Endothelial cell of umbilical vein (primary cell): Measurements from ENCODE around the gene MRFAP1. TPM values are rescaled to one million over a fixed set of nuclear protein-coding genes. Genes with fewer than 3 reads are reported as not detected.

Source experiments
- BruUV-seq: library from RNA; stranded (reverse); fragments of 400-500 nt; replicated peaks from 2 replicates; lab custom pipeline; 2021; lab: Mats Ljungman, UMichigan
- CTCF ChIA-PET: fragments of 300-600, 350-600 bp; sonication (Branson Sonifier 250); formaldehyde crosslinking; loops from one replicate; lab custom pipeline; 2021; ENCODE audit warnings: antibody characterized with exemption, inconsistent platforms; lab: Charles Lee
- POLR2A ChIA-PET: fragments of 300-600, 350-600 bp; sonication (Branson Sonifier 250); formaldehyde crosslinking; loops from one replicate; lab custom pipeline; 2021; ENCODE audit warnings: antibody characterized with exemption, inconsistent platforms; lab: Charles Lee
- DNase-seq: peaks from one replicate; pipeline ENCODE4 v3.0.0-alpha.2; 2011; ENCODE audit warnings: low read depth, low spot score
- FAIRE-seq: peaks from 2 replicates; lab custom pipeline; 2011; peaks lifted over from hg19 to GRCh38; lab: Jason Lieb, UNC
- H2AFZ ChIP-seq: 2 replicates; pipeline ENCODE4 v1.6.0; 2012; ENCODE audit warnings: low read depth, low read length, control low read depth, inconsistent platforms
- H3K27ac ChIP-seq: 2 replicates; pipeline ENCODE4 v1.5.1; 2011; ENCODE audit warnings: low read depth, mild to moderate bottlenecking, control low read depth, low read length, moderate library complexity; ENCODE audit not compliant: insufficient read depth
- H3K27me3 ChIP-seq, 2 experiments: 2 replicates each; pipeline versions ENCODE4 v1.6.0 to v1.6.1; 2011; ENCODE audit warnings: low read length in 2 of 2, mixed read lengths in 1 of 2; ENCODE audit not compliant: control insufficient read depth in 2 of 2, insufficient read depth in 2 of 2
- H3K36me3 ChIP-seq, 2 experiments: 2 replicates in 1 of 2; 3 replicates in 1 of 2; pipeline ENCODE4 v1.5.1; 2011; ENCODE audit warnings: low read length in 2 of 2, mild to moderate bottlenecking in 1 of 2, moderate library complexity in 1 of 2; ENCODE audit not compliant: control insufficient read depth in 2 of 2, insufficient read depth in 2 of 2; ENCODE audit errors: extremely low read depth in 1 of 2
- H3K4me1 ChIP-seq: 3 replicates; pipeline ENCODE4 v1.5.1; 2011; ENCODE audit warnings: mild to moderate bottlenecking, low read length; ENCODE audit not compliant: control insufficient read depth, insufficient read depth; ENCODE audit errors: extremely low read depth
- H3K4me2 ChIP-seq: 2 replicates; pipeline ENCODE4 v1.6.1; 2011; ENCODE audit warnings: low read length, control low read depth, mixed read lengths; ENCODE audit not compliant: insufficient read depth
- H3K4me3 ChIP-seq, 3 experiments: fragments of 200-600 bp in 1 of 3; sonication (generic), shearing (Covaris generic) in 1 of 3; replicated peaks in 1 of 3; 2 replicates each; pipeline ENCODE4 v1.5.1; 2011 to 2016; ENCODE audit warnings: control low read depth in 3 of 3, low read length in 3 of 3, mild to moderate bottlenecking in 2 of 3, inconsistent platforms in 1 of 3, low read depth in 1 of 3, moderate library complexity in 1 of 3; ENCODE audit not compliant: insufficient read depth in 1 of 3
- H3K79me2 ChIP-seq: 2 replicates; pipeline ENCODE4 v1.6.0; 2012; ENCODE audit warnings: low read length, inconsistent platforms; ENCODE audit not compliant: control insufficient read depth, insufficient read depth
- H3K9ac ChIP-seq: replicated peaks from 2 replicates; pipeline ENCODE3; 2011; ENCODE audit warnings: low read length, control low read depth; ENCODE audit not compliant: insufficient read depth; ENCODE audit errors: extremely low read depth
- H3K9me1 ChIP-seq: replicated peaks from 3 replicates; pipeline ENCODE4 v1.6.0; 2011; ENCODE audit warnings: mild to moderate bottlenecking, low read length; ENCODE audit not compliant: control insufficient read depth, insufficient read depth; ENCODE audit errors: extremely low read depth
- H3K9me3 ChIP-seq: replicated peaks from 2 replicates; pipeline ENCODE4 v1.5.1; 2012; ENCODE audit warnings: low read length, inconsistent platforms; ENCODE audit not compliant: control insufficient read depth, insufficient read depth
- H4K20me1 ChIP-seq: replicated peaks from 2 replicates; pipeline ENCODE3; 2011; ENCODE audit warnings: mild to moderate bottlenecking, low read length; ENCODE audit not compliant: control insufficient read depth, insufficient read depth; ENCODE audit errors: extremely low read depth
- CTCF ChIP-seq, 2 donors: IDR thresholded peaks; 1 replicate in 1 of 2; 2 replicates in 1 of 2; pipeline ENCODE4 v1.5.1; 2011; ENCODE audit warnings: low read length in 2 of 2, mild to moderate bottlenecking in 2 of 2, moderate library complexity in 2 of 2, control low read depth in 1 of 2, inconsistent platforms in 1 of 2, low read depth in 1 of 2; ENCODE audit not compliant: insufficient read depth in 1 of 2; ENCODE audit errors: extremely low read depth in 1 of 2
- EZH2 ChIP-seq: IDR thresholded peaks from 2 replicates; pipeline ENCODE4 v1.6.1; 2012; ENCODE audit warnings: borderline replicate concordance, low read depth, mild to moderate bottlenecking, moderate library complexity, low read length, inconsistent platforms; ENCODE audit not compliant: severe bottlenecking
- FOS ChIP-seq: IDR thresholded peaks from 2 replicates; pipeline ENCODE4 v1.6.1; 2011; ENCODE audit warnings: mild to moderate bottlenecking, low read length, moderate library complexity, borderline replicate concordance; ENCODE audit not compliant: insufficient read depth
- GATA2 ChIP-seq: IDR thresholded peaks from 2 replicates; pipeline ENCODE4 v1.7.0; 2011; ENCODE audit warnings: low read depth, mild to moderate bottlenecking, moderate library complexity, mixed read lengths, low read length; ENCODE audit not compliant: insufficient read length, insufficient read depth
- JUN ChIP-seq: IDR thresholded peaks from 2 replicates; pipeline ENCODE4 v1.6.1; 2011; ENCODE audit warnings: borderline replicate concordance, low read depth; ENCODE audit not compliant: insufficient read length, insufficient read depth
- MAX ChIP-seq: IDR thresholded peaks from 2 replicates; pipeline ENCODE4 v1.6.1; 2011; ENCODE audit not compliant: insufficient read depth, insufficient read length
- MYC ChIP-seq: IDR thresholded peaks from one replicate; pipeline ENCODE4 v1.6.1; 2011; ENCODE audit warnings: mild to moderate bottlenecking, low read depth, low read length
- POLR2A ChIP-seq: IDR thresholded peaks from 2 replicates; pipeline ENCODE4 v1.6.1; 2012; ENCODE audit warnings: low read depth, mild to moderate bottlenecking, control low read depth, low read length
- POLR2AphosphoS5 ChIP-seq: IDR thresholded peaks from 2 replicates; pipeline ENCODE4 v1.6.1; 2012; ENCODE audit warnings: low read depth, mild to moderate bottlenecking, control low read depth, low read length, moderate library complexity; ENCODE audit not compliant: insufficient read depth
- dilution Hi-C: fragments of 300-500 bp; cut with MboI; formaldehyde crosslinking; loops from one replicate; pipeline ENCODE4 v1.15.0; 2019; ENCODE audit warnings: low sequenced_read_pairs; ENCODE audit not compliant: extremely low pct_ligation_motif_present
- intact Hi-C: fragments of 100-400 bp; cut with micrococcal nuclease; formaldehyde crosslinking; loops from one replicate; pipeline ENCODE4 v1.10.0; 2022
- polyA plus RNA-seq, 4 experiments: library from polyadenylated mRNA; depleted of rRNA in 3 of 4; stranded (reverse) in 3 of 4; unstranded in 1 of 4; fragments of >200 nt; gene quantifications; 2 replicates each; pipeline versions ENCODE4 v1.2.1 to v1.2.3, GENCODE V29; 2011 to 2012; ENCODE audit warnings: missing spikeins in 1 of 4
- total RNA-seq: library from RNA; stranded (reverse); gene quantifications from 2 replicates; pipeline ENCODE4 v1.2.3, GENCODE V29; 2021

Gene MRFAP1
- total and polyA plus RNA-seq, 2 donors (not counting 3 experiments of a cell fraction or from before 2014, with no cell fraction given), result 170 to 317 TPM

- H3K4me1 ChIP-seq, result no peaks in the 10 kb centered on the region
- no peak overlapping the region for H3K27ac ChIP-seq
- no peaks in the 10 kb centered on the region for H3K27me3 ChIP-seq
- H3K79me2 ChIP-seq, result no peaks in the 10 kb centered on the region
- no peaks in the 10 kb centered on the region for H3K36me3 ChIP-seq
- TF ChIP-seq POLR2AphosphoS5 (no peak), CTCF (IDR thresholded peaks at IDR 0.05; ENCODE audit: extremely low read depth in 1 of 2, insufficient read depth in 1 of 2, low read depth in 1 of 2, low read length in 2 of 2) (no peak), FOS (no peak), POLR2A (no peak), JUN (no peak), EZH2 (no peak), MYC (no peak), GATA2 (no peak), MAX (no peak)
- FAIRE-seq (no peak), DNase-seq (no peak)
- CTCF ChIA-PET, result no interaction called here
- intact Hi-C loops, result no loop called here
- H3K4me3 ChIP-seq, result no peak overlapping the region
- POLR2A ChIA-PET, result no interaction called here
- H3K4me2 ChIP-seq, result no peak overlapping the region
- H4K20me1 ChIP-seq, result no peaks in the 10 kb centered on the region
- no peak overlapping the region for H2AFZ ChIP-seq
- dilution Hi-C loops, result no loop called here
- no peaks in the 10 kb centered on the region for H3K9me3 ChIP-seq
- BruUV-seq, result no TSS peak
- H3K9ac ChIP-seq, result no peak overlapping the region
- no peaks in the 10 kb centered on the region for H3K9me1 ChIP-seq
Observed at GRCh38 chr4:6634746-6635145, 5.7 kb upstream of the MRFAP1 start.
